CD4-positive, alpha-beta T cell treated with Interleukin-12 subunit alpha and Interleukin-12 subunit beta, for 1 hour (primary cell): ENCODE results near the gene GET4.

Experiments
- DNase-seq: peaks from one replicate; pipeline ENCODE4 v3.0.0-alpha.2; 2020

Gene GET4

DNA sequence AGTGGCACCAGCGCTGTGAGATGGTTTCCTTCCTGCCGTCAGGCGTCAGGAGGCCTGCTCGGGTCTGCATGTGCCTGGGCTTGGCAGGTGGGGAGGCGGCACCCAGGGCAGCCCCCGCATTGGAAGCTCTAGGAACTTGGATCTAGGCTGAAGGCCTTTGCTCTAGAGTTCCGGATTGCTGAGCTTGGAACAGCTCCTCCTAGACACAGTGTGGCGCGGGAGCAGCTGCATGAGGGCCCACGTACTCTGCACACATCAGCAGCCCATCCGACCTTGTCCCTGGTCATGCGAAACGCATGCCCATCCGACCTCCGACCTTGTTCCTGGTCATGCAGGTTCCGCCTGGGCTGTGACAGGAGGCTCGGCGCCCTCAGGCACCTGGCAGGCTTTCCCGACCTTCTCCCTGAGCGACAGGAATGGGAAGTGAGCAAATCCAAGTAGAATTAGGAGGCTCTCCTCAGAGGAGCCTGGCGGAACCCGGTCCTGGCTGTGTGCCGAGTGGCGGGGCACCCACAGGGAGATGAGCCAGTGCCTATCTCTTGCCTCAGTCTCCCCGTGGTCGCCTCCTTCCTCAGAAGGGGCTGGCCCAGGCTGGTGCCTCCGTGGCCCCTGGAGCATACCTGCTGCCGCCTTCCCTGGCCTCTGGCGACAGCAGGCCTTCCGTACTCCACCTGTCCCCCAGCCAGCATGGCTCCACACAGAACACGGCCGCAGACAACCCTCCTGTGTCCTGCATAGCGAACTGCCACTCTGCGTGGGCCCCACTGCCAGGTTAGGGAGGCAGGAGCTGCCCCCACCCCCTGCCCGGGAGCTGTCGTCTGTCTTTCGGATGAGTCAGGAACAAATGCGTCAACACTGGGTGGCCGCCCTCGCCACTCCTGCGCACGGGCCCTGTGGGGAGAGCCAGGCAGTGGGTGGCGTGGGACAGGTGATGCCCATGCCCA lies 12.0 kb downstream of the GET4 start:
- no peak for DNase-seq

GRCh38 chr7:889025-889390 lies 12.7 kb downstream of the GET4 start:
- no peak for DNase-seq

- DNase-seq: no peak
These were observed 13.0 kb downstream of the GET4 start for GRCh38 chr7:889391-889790.

GRCh38 chr7:890868-891267 lies 14.5 kb downstream of the GET4 start:
- no peak for DNase-seq

GRCh38 chr7:891291-891690 lies 14.9 kb downstream of the GET4 start:
- DNase-seq: no peak

DNA sequence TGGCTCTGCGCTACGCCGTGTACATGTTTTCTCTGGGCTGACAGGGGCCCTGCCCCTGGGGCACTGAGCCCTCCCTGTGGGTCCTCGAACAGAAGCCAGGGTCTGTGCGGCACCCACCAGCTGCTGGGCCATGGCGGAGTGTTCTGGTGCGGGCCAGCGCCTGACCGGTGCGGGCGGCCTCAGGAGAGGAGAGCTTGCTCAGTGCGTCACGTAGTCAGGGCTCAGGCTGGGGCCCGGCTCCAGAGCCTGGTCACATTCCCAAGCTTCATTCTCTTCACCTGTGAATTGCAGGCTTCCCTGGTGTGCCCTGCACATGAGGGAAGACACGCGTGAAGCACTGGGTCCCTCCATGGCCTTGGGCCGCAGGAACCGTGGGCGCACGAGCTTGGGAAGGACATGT lies 15.5 kb downstream of the GET4 start:
- no peak for DNase-seq

GRCh38 chr7:892648-893593 lies 16.6 kb downstream of the GET4 start:
- no peak for DNase-seq

GRCh38 chr7:893686-894085 lies 17.3 kb downstream of the GET4 start:
- no peak for DNase-seq

DNA sequence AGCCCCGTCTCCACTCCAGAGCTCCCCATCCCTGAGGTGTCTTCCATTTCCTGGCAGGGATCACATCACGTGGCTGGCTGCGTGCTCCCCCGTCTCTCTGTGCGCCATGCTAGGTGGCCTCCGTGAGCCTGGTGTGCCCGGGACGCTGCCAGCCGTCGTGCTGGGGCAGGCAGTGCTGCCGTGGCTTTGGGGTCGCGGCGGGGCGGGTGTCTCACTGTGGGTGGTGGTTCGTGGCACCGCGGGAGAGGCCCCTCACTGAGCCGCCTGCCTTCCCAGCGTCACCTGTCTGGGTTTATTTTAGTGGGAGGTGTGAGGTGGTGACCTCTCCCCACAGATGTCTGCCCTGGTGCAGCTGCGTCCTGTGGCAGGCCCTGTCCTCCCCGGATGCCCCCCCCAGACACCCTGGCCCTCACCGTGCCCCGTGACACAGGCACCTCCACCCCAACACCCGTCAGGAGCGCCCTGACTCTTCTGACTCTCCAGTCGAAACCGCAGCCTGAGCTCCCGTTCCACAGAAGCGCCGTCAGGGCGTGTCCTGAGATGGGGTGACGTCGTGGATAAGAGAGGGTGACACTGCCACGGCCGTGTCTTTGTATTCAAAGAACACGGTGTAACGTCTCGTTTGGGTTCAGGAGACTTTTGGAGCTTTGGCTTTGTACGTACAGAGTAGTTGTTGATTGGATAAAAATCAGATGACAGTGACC lies 18.0 kb downstream of the GET4 start:
- DNase-seq: no peak

GRCh38 chr7:894927-895450 lies 18.6 kb downstream of the GET4 start:
- no peak for DNase-seq

DNA sequence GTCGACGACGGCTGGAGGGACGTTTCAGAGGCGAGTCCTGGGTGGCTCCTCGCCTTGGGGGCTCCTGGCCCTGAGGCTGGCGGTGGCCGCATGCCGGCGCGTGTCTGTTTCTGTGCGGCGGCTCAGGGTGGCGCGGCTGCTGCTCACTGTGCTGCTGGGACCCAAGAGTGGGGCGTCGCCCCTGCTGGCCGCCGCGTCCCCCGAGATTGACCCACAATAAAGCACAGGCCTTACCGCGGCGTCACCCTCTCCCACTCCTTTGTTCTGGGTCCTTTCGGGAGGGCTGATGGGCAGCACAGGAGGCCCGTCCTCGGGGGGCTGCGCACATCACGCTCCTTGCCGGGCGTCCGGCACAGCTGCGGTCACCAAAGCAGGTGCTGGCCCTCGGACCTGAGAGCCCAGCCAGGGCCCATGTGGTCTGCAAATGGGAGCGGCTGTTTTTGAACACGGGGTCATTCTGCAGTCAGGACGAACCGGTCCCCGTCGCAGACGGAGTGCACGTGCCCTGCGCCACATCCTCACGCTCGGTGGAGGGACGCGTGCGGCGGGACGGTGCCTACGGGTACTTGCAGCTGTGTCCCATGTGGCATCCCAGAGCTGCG lies 19.2 kb downstream of the GET4 start:
- DNase-seq: no peak

- no peak for DNase-seq
These were observed 20.2 kb downstream of the GET4 start for GRCh38 chr7:896346-897075.

DNA sequence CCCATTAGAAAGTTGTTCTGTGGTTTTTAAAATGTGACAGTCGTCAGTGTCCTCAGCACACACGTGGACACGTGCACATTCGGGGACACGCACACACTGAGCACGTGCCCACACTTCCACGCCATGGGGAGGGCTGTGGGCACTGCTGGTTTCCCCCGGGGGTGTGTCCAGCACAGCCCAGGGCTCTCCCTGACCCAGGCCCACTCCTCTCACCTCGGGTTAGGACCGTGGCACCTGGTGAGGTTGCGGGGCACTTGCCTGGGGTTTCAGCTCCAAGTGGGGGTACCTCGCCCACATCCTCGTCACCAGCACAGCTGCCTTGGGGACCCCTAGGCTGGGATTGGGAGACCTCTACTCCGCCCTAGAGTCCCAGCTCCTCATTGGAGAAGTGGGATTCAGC lies 20.7 kb downstream of the GET4 start:
- DNase-seq: no peak

GRCh38 chr7:897771-898376 lies 21.5 kb downstream of the GET4 start:
- DNase-seq: no peak

DNA sequence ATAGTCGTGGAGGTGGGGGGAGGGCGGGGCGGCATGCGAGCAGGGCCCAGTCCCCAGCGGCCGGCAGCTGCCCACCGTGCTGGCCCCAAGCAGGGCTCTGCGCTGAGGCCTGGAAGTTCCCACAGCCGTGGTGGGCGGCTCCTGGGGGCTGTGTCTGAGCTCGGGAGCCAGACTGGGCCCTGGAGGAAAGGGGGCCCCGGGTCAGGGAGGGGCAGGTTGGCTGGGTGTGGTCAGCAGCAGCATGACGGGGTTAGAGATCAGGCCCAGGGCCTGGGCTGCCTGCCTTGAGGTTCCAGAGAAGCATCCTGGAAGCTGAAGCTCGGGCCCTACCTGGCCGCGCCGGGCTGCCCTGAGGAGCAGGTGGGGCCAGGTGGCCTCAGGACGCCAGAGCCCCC lies 22.1 kb downstream of the GET4 start:
- DNase-seq: no peak

- no peak for DNase-seq
These were observed 22.7 kb downstream of the GET4 start for GRCh38 chr7:898855-899681.

- no peak for DNase-seq
These were observed 23.5 kb downstream of the GET4 start for GRCh38 chr7:899806-900205.

DNA sequence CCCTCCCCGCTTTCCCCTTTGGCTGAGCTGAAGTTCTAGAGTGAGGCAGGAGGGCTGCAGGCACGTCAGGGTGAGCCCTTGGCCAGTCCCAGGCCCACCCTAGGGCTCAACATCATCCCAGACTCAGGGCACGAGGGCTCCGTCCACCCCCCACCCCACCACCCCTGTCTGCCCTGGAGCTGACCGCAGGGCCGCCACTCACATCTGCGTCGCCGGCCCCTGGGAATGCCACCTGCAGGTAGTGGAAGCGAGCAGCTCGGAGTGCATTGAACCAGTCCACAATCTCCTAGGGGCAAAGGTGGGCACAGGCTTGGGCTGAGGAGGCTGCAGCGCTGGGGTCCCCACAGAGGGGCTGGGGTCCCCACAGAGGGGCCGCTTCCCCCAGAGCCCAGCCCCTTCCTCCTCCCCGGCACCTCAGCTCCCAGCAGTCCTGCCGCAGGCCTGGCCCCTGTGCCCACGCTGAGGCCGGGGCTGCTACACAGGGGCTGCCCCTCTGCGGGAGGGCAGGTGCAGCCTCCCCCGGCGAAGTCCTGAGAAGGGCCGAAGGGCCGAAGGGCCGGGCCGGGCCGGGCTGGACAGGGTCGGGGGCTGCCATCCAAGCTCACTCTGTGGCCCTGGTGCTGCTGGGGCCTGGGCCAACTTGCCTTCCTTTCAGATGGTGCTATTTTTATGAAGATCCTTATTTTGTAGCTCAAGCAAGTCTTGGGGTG lies 24.1 kb downstream of the GET4 start:
- DNase-seq: no peak

- DNase-seq: no peak
These were observed 24.7 kb downstream of the GET4 start for GRCh38 chr7:901041-901387.
